ENCODE data around the gene TCEA3. TPM values are rescaled to one million over a fixed set of nuclear protein-coding genes. Genes with fewer than 3 reads are reported as not detected.
A peak's percentile ranks its signal among the peaks of the same experiment; 100 is the strongest.

The TCEA3 gene
- total and polyA plus RNA-seq, 2 experiments from 2014 or later = not detected

DNA sequence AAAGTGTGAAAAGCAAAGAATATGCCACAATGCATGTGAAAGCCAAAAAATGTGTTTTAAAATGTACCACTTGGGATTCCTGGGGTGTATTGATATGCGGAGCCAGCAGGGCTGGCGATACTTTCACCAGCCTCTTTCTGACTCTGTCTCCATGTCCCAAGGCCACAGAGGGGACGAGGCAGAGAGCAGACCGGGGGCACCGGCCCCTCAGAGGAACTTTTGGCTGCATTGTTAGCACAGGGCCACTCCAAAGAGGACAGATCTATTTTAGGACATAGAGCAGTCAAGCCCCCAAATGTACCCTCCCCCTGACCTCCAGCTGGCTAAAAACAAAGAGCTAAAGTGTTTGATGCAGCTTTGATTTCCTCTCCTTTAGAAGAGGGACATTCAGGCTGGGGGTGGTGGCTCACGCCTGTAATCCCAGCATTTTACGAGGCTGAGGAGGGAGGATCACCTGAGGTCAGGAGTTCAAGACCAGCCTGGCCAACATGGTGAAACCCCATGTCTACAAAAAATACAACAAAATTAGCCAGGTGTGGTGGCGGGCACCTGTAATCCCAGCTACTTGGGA is 29.3 kb downstream of the TCEA3 start:
- no peaks in the 10 kb centered on the region for H3K79me2 ChIP-seq (replicated peaks; ENCODE audit: insufficient read depth)
- peak overlapping the region; percentile 4; the same call in 1 of the 2 replicates for H3K4me3 ChIP-seq
- Mint-ChIP-seq H3K4me1 (peaks cover 22% of the 10 kb centered on the region), H3K36me3 (ENCODE audit: low read depth) (no peaks in the 10 kb centered on the region), H3K27me3 (ENCODE audit: insufficient read depth, low read depth, poor library complexity) (peaks cover 56% of the 10 kb centered on the region), H3K27ac (no peak overlapping the region), H3K9me3 (peaks cover 5% of the 10 kb centered on the region; the same call in 1 of the 3 replicates), H3K4me3 (peak overlapping the region; percentile 1; the same call in 2 of the 3 replicates)
- H4K20me1 ChIP-seq (replicated peaks; ENCODE audit: insufficient read depth) = no peaks in the 10 kb centered on the region
- 0 out of 2 replicates have a peak, but pooled peaks have one; percentile 7 for TF ChIP-seq CREB1 (CRISPR knock-in tag; IDR thresholded peaks at IDR 0.05; ENCODE audit: low read depth)
- no peak; the same call in 1 of the 2 replicates for TF ChIP-seq NANOG (IDR thresholded peaks at IDR 0.05; ENCODE audit: borderline replicate concordance)
- H3F3A ChIP-seq (replicated peaks; ENCODE audit: low read depth) = 0 out of 2 replicates have a peak, but pooled peaks cover 7% of the 10 kb centered on the region
- H3K4me2 ChIP-seq = peak overlapping the region; percentile 39; the same call in 1 of the 2 replicates
- no peaks in the 10 kb centered on the region for H3K36me3 ChIP-seq (ENCODE audit: insufficient read depth)
- DNase-seq (ENCODE audit: low spot score) (peak; percentile 47), ATAC-seq (peak; percentile 86)
- H2AFZ ChIP-seq = no peak overlapping the region
- H3K9me2 ChIP-seq (ENCODE audit: insufficient read depth) = no peaks in the 10 kb centered on the region
- H3K4me1 ChIP-seq (ENCODE audit: insufficient read depth) = peaks cover 14% of the 10 kb centered on the region
- H3K27me3 ChIP-seq (ENCODE audit: insufficient read depth) = peaks cover 88% of the 10 kb centered on the region
- H3K27ac ChIP-seq (ENCODE audit: low read depth) = no peak overlapping the region

DNA sequence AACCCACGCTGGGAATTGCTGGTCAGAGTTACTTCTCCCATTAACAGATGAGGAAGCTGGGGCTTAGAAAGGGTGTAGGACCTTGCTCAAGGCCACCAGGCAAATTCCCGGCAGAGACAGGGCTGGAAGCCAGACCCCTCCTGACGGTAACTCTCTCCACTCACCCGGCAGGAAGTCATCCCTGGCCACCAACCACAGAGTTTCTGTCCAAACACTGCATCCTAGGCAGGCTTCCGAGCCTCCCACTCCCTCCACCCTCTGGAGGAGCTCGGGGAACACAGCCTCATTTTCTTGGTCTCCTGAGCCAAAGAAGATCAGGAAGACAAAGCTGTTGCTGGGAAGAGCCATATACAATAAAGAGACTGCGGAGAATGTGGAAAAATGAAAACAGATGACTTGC is 29.9 kb downstream of the TCEA3 start:
- DNase-seq (ENCODE audit: low spot score) (peak; percentile 60), ATAC-seq (peak; percentile 85)
- Histone ChIP-seq H3K27ac (ENCODE audit: low read depth) (no peak overlapping the region), H3K4me1 (ENCODE audit: insufficient read depth) (peaks cover 14% of the 10 kb centered on the region), H3F3A (replicated peaks; ENCODE audit: low read depth) (0 out of 2 replicates have a peak, but pooled peaks cover 7% of the 10 kb centered on the region), H3K27me3 (ENCODE audit: insufficient read depth) (peaks cover 88% of the 10 kb centered on the region), H3K36me3 (ENCODE audit: insufficient read depth) (no peaks in the 10 kb centered on the region), H3K4me2 (peak overlapping the region; percentile 39), H3K79me2 (replicated peaks; ENCODE audit: insufficient read depth) (no peaks in the 10 kb centered on the region), H2AFZ (no peak overlapping the region), H3K9me2 (ENCODE audit: insufficient read depth) (no peaks in the 10 kb centered on the region), H3K4me3 (peak overlapping the region; percentile 4; the same call in 1 of the 2 replicates), H4K20me1 (replicated peaks; ENCODE audit: insufficient read depth) (no peaks in the 10 kb centered on the region; the same call in 1 of the 2 replicates)
- no peak for TF ChIP-seq ZNF331 (CRISPR knock-in tag; IDR thresholded peaks at IDR 0.05; ENCODE audit: low read depth)
- no peak for TF ChIP-seq CREB1 (CRISPR knock-in tag; IDR thresholded peaks at IDR 0.05; ENCODE audit: low read depth)
- TF ChIP-seq, protein P1, sequence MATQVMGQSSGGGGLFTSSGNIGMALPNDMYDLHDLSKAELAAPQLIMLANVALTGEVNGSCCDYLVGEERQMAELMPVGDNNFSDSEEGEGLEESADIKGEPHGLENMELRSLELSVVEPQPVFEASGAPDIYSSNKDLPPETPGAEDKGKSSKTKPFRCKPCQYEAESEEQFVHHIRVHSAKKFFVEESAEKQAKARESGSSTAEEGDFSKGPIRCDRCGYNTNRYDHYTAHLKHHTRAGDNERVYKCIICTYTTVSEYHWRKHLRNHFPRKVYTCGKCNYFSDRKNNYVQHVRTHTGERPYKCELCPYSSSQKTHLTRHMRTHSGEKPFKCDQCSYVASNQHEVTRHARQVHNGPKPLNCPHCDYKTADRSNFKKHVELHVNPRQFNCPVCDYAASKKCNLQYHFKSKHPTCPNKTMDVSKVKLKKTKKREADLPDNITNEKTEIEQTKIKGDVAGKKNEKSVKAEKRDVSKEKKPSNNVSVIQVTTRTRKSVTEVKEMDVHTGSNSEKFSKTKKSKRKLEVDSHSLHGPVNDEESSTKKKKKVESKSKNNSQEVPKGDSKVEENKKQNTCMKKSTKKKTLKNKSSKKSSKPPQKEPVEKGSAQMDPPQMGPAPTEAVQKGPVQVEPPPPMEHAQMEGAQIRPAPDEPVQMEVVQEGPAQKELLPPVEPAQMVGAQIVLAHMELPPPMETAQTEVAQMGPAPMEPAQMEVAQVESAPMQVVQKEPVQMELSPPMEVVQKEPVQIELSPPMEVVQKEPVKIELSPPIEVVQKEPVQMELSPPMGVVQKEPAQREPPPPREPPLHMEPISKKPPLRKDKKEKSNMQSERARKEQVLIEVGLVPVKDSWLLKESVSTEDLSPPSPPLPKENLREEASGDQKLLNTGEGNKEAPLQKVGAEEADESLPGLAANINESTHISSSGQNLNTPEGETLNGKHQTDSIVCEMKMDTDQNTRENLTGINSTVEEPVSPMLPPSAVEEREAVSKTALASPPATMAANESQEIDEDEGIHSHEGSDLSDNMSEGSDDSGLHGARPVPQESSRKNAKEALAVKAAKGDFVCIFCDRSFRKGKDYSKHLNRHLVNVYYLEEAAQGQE (IDR thresholded peaks at IDR 0.05; ENCODE audit: unreplicated experiment) = no peak
- H3K36me3 Mint-ChIP-seq (ENCODE audit: low read depth) = no peaks in the 10 kb centered on the region
- H3K27me3 Mint-ChIP-seq (ENCODE audit: insufficient read depth, low read depth, poor library complexity) = peaks cover 55% of the 10 kb centered on the region
- H3K4me3 Mint-ChIP-seq = peak overlapping the region; percentile 1; the same call in 2 of the 3 replicates
- H3K9me3 Mint-ChIP-seq = peaks cover 5% of the 10 kb centered on the region; the same call in 1 of the 3 replicates
- no peak overlapping the region for H3K27ac Mint-ChIP-seq
- H3K4me1 Mint-ChIP-seq = peaks cover 22% of the 10 kb centered on the region

DNA sequence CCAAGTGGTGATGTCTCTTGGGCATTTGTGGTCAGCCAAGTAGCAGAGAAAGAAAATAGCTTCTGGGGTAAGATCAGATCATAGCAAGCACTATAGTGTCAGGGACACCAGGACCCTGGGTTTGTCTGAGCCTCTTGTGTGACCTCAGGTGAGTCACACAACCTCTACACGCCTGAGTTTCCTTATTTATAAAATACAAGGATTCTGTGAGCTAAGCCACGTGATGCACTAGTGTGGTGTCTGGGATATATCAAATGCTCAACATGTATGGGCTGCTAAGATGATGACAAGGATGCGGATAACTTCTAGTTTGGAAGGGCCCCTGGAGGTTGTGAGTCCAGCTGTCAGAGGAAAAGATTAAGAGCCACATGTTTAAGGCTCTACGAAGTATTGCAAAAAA is 30.4 kb downstream of the TCEA3 start:
- Mint-ChIP-seq H3K27ac (no peak overlapping the region), H3K4me3 (no peak overlapping the region), H3K4me1 (peaks cover 22% of the 10 kb centered on the region), H3K27me3 (ENCODE audit: insufficient read depth, low read depth, poor library complexity) (peaks cover 53% of the 10 kb centered on the region), H3K9me3 (peaks cover 5% of the 10 kb centered on the region; the same call in 1 of the 3 replicates), H3K36me3 (ENCODE audit: low read depth) (no peaks in the 10 kb centered on the region)
- no peaks in the 10 kb centered on the region; the same call in 1 of the 2 replicates for H4K20me1 ChIP-seq (replicated peaks; ENCODE audit: insufficient read depth)
- H3F3A ChIP-seq (replicated peaks; ENCODE audit: low read depth) = 0 out of 2 replicates have a peak, but pooled peaks cover 7% of the 10 kb centered on the region
- H3K9me2 ChIP-seq (ENCODE audit: insufficient read depth) = no peaks in the 10 kb centered on the region
- H3K4me1 ChIP-seq (ENCODE audit: insufficient read depth) = peaks cover 14% of the 10 kb centered on the region
- no peak overlapping the region for H2AFZ ChIP-seq
- H3K27me3 ChIP-seq (ENCODE audit: insufficient read depth) = peaks cover 88% of the 10 kb centered on the region
- no peaks in the 10 kb centered on the region for H3K79me2 ChIP-seq (replicated peaks; ENCODE audit: insufficient read depth)
- no peak overlapping the region for H3K4me3 ChIP-seq
- H3K36me3 ChIP-seq (ENCODE audit: insufficient read depth) = no peaks in the 10 kb centered on the region
- H3K27ac ChIP-seq (ENCODE audit: low read depth) = no peak overlapping the region
- ATAC-seq (no peak), DNase-seq (ENCODE audit: low spot score) (no peak)
- peak overlapping the region; percentile 39; the same call in 1 of the 2 replicates for H3K4me2 ChIP-seq
- TF ChIP-seq JUNB (IDR thresholded peaks at IDR 0.05; ENCODE audit: unreplicated experiment) (no peak), POLR2AphosphoS5 (IDR thresholded peaks at IDR 0.05; ENCODE audit: low read depth) (no peak), EZH2 (IDR thresholded peaks at IDR 0.05; ENCODE audit: low read depth, unreplicated experiment) (no peak), STAT1 (IDR thresholded peaks at IDR 0.05; ENCODE audit: unreplicated experiment) (no peak), CREB1 (CRISPR knock-in tag; IDR thresholded peaks at IDR 0.05; ENCODE audit: low read depth) (no peak), EZH2phosphoT487 (IDR thresholded peaks at IDR 0.05; ENCODE audit: unreplicated experiment) (no peak), NANOG (IDR thresholded peaks at IDR 0.05; ENCODE audit: borderline replicate concordance) (no peak)
- TF ChIP-seq, protein P2, sequence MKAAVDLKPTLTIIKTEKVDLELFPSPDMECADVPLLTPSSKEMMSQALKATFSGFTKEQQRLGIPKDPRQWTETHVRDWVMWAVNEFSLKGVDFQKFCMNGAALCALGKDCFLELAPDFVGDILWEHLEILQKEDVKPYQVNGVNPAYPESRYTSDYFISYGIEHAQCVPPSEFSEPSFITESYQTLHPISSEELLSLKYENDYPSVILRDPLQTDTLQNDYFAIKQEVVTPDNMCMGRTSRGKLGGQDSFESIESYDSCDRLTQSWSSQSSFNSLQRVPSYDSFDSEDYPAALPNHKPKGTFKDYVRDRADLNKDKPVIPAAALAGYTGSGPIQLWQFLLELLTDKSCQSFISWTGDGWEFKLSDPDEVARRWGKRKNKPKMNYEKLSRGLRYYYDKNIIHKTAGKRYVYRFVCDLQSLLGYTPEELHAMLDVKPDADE (IDR thresholded peaks at IDR 0.05) = no peak
